HG03095 (cell line): ENCODE measurements around the gene FBXL4.
A peak's percentile ranks its signal among the peaks of the same experiment; 100 is the strongest.

ENCODE experiments used
- ATAC-seq: cut with Tn5 transposase; IDR thresholded peaks from one replicate; pipeline ENCODE4 v1.9.1; 2021; ENCODE audit warnings: moderate library complexity; ENCODE audit not compliant: unreplicated experiment

The FBXL4 gene

GRCh38 chr6:98840996-98841513 lies 106.7 kb downstream of the FBXL4 start:
- ATAC-seq = no peak

GRCh38 chr6:98840385-98840784 lies 107.4 kb downstream of the FBXL4 start:
- no peak for ATAC-seq

- ATAC-seq = no peak
These were observed 107.9 kb downstream of the FBXL4 start for GRCh38 chr6:98839781-98840361.

- no peak for ATAC-seq
These were observed 108.8 kb downstream of the FBXL4 start for GRCh38 chr6:98838975-98839374.

- ATAC-seq = no peak
These were observed 109.7 kb downstream of the FBXL4 start for GRCh38 chr6:98838032-98838431.

GRCh38 chr6:98836962-98837944 lies 110.5 kb downstream of the FBXL4 start:
- ATAC-seq = no peak

GRCh38 chr6:98836025-98836961 lies 111.5 kb downstream of the FBXL4 start:
- no peak for ATAC-seq

GRCh38 chr6:98835149-98836024 lies 112.4 kb downstream of the FBXL4 start:
- no peak for ATAC-seq

- ATAC-seq = peak; percentile 67
These were observed 113.4 kb downstream of the FBXL4 start, which contains the start of gene POU3F2 for GRCh38 chr6:98834060-98835031. Gene POU3F2, plus strand, starts transcription at chr6:98834574. Its CDS starts 300 bp downstream, at chr6:98834874.

- ATAC-seq = no peak
These were observed 114.3 kb downstream of the FBXL4 start for GRCh38 chr6:98833307-98834059.

- no peak for ATAC-seq
These were observed 114.8 kb downstream of the FBXL4 start for GRCh38 chr6:98833057-98833306.

- ATAC-seq = no peak
These were observed 115.3 kb downstream of the FBXL4 start for GRCh38 chr6:98832284-98833056.

- ATAC-seq = no peak
These were observed 115.8 kb downstream of the FBXL4 start for GRCh38 chr6:98831959-98832283.

- no peak for ATAC-seq
These were observed 116.4 kb downstream of the FBXL4 start for GRCh38 chr6:98831057-98831958.

GRCh38 chr6:98830146-98830545 lies 117.6 kb downstream of the FBXL4 start:
- no peak for ATAC-seq

GRCh38 chr6:98828941-98829411 lies 118.8 kb downstream of the FBXL4 start:
- no peak for ATAC-seq
